HG02970 (cell line): Measurements from ENCODE around the gene CTRL.
"Not testable (repeated sequence)": the region's sequence is repeated elsewhere in the genome, so short reads cannot be mapped to it uniquely, and the experiment has no call there.

Source experiments
- ATAC-seq: cut with Tn5 transposase; IDR thresholded peaks from one replicate; pipeline ENCODE4 v1.9.1; 2021; ENCODE audit warnings: mild to moderate bottlenecking, moderate library complexity, moderate number of reproducible peaks; ENCODE audit not compliant: unreplicated experiment, low FRiP score

CTRL gene

DNA sequence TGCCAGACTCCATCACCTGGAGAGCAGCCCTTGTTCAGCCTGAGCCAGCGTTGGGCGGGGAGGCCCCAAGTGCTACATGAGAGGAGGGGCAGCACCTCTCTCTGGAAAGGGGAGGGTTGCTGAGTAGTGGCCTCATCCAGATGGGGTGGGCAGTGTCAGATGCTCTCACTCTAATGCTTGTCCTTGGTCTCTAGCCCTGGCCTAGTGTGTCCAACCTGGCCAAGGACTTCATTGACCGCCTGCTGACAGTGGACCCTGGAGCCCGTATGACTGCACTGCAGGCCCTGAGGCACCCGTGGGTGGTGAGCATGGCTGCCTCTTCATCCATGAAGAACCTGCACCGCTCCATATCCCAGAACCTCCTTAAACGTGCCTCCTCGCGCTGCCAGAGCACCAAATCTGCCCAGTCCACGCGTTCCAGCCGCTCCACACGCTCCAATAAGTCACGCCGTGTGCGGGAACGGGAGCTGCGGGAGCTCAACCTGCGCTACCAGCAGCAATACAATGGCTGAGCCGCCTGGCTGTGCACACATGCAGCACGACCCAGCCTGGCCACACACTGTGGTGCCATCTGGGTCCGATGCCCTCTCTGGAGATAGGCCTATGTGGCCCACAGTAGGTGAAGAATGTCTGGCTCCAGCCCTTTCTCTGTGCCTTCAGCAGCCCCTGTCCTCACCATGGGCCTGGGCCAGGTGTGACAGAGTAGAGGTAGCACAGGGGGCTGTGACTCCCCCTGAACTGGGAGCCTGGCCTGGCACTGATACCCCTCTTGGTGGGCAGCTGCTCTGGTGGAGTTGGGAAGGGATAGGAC, 4.3 kb downstream of the CTRL start:
- no peak for ATAC-seq

DNA sequence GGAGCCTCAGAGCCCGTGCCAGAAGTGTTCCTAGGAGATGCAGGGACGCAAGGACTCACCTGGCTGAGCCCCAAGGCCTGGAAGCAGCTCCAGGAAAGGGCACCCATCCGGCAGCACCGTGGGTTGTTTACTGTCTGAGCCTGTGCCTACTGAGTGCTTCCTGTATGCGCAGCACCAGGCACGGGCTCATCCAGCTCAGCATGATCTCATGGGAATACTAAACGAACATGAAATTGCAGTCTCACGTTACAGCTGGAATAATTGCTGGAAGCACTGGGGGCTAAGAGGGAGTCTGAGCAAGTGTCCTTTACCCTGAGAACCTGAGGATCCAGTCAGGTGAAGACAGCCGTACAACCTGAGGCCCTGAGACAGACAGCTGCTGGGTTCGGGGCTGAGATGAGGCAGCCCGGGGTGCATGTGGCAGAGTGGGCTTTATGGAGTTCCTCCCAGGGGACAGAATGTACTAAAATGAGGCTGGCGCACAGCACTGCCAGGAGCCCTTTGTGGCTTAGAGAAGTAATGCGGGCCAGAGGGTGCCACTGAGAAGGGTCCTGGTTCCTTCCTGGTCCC, 5.4 kb downstream of the CTRL start:
- ATAC-seq: no peak

DNA sequence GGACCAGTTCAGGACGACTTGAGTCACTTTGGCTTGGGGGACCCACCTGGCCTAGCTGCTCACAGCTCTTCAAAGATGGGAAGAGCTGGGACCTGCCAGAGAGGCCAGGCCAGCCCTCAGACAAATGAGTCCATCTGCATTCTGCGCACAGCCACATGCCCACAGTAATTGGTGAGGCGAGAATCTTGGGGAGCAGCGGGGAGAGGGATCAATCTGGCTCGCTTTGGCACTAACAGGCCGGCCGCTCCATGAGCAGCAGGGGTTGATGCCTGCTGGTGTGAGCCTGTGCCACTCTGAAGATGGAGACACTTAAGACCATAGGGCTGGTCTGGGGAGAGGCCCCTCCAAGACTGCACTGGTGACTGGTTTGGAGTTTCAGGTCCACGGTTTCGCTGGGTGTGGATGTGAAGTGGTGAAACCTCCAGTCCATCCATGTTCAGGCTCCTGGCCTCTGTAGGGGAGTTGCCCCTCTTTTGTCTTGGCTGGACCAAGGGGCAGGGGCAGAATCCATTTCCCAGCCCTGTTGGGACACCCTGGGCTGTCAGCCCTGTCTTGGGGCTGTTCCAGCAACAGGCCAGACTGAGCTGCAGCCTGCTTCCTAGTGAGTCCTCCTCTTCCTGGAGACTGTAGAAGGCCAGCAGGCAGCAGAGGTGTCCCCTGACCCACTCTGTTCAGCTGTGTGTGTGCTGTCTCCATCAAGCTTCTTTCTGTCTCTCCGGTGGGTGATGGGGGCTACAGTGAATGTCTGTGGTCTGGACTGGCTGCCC, 7.3 kb downstream of the CTRL start:
- ATAC-seq: no peak

DNA sequence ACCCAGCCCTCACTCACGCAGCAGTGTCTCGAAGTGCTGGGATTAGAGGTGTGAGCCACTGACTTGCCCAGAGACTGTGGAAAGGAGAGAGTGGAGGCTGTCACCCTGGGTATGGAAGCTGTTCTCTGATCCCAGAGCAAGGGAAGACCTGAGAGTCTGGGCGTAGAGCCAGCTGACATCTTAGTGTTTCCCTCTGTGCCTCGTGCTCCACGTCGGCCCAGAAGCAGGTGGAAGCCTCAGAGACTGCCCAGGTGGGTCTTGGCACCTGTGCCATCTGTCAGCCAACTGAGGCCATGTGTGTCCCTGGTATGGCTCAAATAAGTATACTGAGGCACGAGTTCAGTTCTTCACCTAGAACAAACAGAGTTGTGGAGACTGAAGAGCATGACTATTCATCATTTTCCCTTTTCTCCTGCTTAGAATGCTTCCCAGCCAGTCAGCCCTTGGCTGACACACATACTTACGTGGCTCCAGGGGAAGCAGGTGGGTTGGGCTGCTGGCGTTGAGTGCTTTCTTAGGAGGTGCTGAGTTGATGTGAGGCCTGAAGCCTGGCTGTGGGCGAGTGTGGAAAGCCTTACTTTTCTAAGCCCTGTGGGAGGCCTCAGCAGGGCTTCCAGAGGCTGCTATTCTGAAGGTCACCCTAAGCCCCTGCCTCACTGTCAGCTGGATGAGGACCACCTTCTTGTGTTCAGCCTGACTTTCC, 8.1 kb downstream of the CTRL start:
- no peak for ATAC-seq

DNA sequence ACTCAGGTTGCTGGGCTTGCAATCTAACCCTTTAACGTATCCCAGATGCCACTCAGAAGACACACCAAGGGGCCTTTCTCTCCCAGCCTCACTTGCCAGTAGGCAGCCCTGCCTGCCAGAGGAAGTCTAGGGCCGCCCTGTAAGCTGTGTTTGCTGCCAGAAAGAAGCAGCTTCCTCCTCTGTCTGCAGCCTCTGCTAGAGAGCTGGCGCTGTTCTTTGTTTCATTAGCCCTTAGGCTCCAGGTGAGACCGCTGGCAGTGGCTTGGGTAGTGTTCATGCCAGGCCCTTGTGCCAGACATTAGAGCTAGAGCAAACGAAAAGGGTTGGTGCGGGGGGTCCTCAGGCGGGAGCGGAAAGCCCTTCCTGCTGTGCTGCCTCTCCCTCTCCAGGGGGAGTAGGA, 8.9 kb downstream of the CTRL start:
- ATAC-seq: no peak

DNA sequence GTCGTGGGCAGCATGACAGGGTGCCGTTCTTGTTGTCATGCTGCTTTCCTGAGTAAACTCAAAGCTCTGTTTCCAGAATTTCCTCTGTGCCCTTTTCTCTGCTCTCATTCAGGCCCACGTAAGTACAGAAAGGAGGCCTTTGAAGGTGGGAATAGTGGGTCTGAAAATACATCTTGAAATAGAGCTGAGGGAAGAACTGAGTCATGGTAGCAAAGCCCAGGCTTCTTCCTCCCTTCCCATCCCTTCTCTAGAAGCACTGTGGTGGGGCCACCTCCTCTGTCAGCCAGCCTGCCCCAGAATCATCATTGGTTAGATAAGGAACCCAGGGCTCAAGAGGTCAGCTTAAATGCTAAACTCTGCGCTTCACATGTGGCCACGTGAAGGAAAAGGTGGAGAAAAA, 9.4 kb downstream of the CTRL start:
- ATAC-seq: no peak

DNA sequence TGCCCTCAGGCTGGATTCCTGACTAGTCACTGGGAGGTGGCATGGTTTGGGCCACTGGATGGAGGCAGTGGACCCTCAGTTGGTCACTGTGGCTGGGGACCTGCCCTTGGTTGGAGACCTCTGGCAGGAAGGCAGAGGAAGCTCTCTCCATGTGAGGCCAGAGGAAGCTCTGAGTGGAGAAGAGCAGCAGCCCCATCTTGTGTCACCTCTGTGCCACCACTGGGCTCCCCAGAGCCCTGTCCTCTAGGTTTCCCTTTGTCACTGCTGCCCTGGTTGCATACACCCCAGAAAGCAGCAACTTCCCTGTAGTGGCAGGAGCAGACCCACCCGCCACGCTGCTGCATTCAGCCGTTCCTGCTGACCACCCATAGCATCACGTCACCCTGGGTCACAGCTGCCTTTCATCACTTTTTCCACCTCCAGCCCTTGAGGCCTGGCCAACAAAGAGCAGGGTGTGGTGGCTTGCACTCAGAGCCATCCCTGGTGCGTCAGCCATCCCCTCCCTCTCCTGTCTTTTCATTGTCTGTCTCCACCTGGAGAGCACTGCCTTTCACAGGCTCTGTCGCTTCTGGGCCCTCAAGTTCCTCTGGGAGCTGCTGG, 11.9 kb downstream of the CTRL start:
- ATAC-seq: no peak

DNA sequence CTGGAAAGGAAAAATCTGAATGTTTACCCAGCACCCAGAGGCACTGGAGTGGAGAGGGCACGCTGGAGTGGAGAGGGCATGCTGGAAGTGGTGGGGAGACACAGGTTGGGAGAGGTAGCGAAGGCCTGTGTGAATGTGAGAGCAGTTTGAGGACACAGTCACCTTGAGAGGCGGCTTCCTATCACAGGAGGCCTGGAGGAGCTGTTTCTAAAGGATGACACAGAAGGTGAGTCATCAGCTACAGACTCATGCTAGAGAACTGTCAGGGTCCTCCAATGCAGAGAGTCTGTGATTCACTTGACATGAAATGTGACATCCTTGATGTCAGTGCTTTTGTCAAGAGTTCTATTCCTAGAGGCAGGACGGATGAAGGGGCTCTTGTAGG, 13.8 kb downstream of the CTRL start:
- no peak for ATAC-seq

DNA sequence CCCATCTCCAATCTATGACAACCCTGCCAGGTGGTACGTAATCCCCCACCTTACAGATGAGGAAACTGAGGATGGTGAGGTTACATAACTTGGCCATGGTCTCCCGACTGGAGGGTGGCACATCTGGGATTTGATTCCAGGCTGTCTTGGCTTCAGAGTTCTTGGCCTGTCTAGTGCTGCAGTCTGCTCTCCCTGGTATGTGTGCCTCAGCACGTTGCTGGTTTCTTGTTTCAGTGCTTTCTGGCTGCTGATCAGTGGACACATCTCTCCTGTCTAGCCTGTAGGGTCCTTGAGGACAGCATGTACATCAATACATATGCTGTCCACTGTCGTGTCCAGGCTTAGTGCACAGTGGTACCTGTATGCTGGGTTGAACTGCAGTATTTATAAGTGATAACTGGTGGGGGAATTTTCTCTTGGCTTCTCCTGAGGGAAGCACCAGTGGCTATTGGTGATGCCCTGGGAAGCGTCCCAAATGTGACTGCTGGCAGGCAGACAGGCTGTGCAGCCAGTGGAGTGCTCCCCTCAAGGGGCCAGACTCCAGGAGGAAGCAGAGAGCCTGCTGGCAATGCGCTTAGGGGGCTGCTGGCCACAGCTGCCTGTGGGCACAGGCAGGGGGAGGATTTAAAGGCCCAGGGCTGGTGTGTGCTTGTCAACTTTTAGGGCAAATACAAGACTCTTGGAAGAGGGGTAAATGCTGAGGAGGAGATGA, 14.4 kb downstream of the CTRL start:
- ATAC-seq: no peak

DNA sequence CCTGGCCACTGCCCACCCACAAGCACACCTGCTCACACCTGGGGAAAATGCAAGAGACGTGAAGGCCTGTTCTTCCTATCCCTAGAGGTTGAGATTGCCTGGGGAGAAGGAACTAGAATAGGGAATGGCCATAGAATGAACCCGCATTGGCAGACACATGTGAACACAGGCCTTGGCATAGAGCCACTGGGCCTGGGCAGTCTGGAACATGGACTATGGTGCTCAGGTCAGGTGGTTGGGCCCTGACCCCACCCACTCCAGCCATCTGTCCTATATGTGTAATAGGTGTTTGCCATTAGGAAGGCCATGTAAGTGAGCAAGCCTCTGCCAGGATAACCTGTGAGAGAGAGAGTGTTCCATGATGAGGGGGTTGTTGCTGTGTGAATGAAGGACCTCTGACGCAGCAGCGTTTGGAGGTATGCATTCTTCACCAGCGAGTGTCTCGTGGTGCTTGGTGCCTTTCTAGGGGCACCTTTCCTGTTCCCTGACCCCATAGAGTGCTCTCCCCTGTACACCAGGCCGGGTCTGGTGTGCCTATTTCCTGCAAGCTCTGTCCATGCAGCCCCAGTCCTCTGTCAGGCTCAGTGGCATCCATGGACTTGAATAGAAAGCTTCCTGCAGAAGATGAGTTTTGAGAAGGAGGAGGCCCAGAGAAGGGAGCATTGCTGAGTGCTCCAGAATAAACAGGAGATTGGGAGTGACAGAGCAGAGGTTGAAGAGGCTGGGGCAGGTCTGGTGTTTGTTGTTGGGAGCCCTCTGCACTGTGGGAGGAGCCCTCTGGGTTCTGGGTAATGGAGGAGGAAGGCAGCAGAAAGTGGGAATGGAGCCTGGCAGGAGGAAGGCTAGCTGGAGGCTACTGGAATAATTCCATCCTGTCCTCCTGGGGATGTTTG, 15.6 kb downstream of the CTRL start:
- ATAC-seq: no peak

DNA sequence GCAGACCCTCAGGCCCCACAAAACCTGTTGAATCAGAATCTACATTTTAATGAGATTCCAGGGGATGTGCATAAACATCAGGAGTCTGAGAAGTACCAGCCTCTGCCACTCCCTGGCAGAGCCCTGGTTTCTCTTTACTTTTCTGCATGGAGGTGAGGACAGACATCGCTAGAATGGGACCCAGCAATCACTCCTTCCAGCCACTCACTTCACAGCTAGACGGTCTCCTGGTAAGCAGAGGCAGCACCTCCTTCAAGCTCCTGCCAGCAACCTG, 16.2 kb downstream of the CTRL start:
- not testable (repeated sequence) for ATAC-seq

DNA sequence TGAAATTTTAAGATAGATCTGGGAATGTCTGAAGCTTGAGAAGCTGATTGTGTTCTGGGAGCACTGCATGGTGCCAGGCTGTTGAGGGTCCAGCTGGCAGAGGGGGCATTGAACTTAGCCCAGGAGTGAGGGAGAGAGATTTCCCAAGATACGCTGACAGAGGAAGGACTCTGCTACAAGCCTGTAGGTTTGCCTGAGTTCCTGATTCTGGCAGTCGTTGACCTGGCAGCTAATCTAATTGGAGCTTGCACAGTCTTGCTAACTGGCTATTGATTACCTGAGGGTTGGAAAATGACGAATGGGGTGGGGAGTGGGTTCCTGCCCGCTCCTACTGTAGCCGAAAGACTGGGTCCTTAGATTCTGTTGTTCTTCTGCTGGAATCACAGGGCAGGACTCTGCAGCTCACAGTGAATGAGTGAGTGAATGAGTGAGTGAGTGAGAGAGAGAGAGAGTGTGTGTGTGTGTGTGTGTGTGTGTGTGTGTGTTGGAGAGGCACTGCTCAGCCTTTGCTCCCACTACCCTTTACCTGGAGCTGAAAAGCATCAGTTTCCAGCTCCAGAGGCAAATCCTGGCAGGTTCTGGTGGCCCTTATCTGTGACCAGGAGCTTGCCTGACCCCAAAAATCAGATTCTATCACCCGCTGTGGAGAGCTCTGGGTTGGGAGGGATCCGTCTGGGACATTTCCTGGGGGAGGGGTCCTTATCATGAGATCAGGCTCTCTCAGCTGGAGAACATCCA, 16.7 kb downstream of the CTRL start:
- no peak for ATAC-seq

DNA sequence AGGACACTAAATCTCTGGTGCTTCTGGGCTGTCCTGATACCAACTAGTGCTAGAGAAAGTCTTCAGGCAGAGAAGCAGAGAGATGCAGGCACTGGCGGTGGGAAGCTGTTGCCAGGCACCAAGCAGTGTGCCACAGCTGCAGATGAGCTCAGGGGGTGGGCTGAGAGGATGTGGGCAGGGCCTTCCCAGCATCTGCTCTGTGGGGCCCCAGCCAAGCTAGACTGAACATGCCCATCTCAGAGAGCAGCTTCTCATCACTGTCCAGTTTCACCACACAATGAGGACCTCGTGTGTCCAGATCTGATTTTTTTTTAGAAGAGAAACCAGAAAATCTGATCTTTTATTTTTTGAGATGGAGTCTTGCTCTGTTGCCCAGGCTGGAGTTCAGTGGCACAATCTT, 21.5 kb downstream of the CTRL start:
- no peak for ATAC-seq

DNA sequence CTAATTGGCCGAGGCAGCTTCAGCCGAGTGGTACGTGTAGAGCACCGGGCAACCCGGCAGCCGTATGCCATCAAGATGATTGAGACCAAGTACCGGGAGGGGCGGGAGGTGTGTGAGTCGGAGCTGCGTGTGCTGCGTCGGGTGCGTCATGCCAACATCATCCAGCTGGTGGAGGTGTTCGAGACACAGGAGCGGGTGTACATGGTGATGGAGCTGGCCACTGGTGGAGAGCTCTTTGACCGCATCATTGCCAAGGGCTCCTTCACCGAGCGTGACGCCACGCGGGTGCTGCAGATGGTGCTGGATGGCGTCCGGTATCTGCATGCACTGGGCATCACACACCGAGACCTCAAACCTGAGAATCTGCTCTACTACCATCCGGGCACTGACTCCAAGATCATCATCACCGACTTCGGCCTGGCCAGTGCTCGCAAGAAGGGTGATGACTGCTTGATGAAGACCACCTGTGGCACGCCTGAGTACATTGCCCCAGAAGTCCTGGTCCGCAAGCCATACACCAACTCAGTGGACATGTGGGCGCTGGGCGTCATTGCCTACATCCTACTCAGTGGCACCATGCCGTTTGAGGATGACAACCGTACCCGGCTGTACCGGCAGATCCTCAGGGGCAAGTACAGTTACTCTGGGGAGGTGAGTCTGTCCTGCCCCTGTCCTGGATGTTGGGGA, 22.5 kb downstream of the CTRL start:
- ATAC-seq: no peak

DNA sequence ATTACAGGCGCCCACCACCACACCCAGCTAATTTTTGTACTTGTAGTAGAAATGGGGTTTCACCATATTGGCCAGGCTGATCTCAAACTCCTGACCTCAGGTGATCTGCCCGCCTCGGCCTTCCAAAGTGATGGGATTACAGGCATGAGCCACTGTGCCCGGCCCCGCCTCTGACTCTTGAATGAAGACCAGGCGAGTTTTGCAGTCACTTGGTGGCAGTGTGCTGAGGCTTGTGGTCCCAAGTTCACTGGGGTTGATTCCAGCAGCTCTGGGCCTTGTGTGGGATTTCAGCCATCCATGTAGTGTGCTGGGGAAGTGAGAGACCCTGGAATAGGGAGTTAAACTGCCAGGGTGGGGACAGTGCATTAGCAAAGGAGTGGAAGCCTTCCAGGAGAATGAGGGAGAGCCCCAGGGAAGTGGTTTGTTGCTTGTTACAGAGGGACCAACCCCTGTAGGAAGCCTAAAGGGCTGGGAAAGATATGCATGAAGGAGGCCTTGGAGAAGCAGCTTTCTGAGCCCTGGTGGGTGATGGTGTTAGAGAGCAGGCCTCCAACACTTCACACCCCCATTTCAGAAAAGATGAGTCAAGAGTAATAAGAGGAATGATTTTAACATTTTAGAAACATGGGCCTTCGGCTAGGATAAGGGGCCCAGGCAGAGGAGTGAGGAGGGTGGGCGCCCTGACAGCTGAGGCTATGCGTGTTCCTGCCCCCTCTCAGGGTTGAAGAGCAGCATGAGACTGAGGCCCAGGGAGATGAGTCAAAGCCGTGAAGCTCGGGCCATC, 24.1 kb downstream of the CTRL start:
- no peak for ATAC-seq

DNA sequence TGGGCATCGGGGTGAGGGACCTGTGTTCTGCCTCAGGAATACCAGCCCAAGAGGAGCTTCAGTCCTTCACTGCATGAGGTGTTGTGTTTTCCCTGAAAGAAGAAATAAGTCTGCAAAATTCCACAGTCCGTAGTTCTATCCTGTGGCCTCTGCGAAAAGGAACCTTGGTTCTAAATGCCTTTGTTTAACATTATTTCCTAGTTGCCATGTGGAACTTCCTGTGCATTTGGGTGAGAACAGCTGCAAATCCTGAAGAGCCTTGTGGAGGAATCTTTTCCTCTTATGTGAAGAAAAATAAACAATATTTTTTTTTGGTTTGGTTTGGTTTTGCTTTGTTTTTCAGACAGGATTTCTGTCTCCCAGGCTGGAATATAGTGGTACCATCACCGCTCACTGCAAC, 28.8 kb downstream of the CTRL start:
- ATAC-seq: no peak

DNA sequence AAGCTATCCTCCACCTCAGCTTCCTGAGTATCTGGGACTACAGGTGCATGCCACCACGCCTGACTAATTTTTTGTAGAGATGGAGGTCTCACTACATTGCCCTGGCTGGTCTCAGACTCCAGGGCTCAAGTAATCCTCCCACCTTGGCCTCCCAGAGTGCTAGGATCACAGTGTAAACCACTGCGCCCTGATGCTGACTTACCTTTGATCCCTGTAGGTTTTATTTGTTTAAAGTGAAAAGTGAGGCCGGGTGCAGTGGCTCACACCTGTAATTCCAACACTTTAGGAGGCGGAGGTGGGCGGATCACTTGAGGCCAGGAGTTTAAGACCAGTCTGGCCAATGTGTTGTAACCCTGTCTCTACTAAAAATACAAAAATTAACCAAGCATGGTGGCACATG, 29.9 kb downstream of the CTRL start:
- ATAC-seq: no peak
